OCI-LY1 (cell line): Measurements from ENCODE around the gene TOP1.

ENCODE experiments used
- H2AFZ ChIP-seq: fragments of 200-600 bp; sonication (generic), shearing (Covaris generic); 2 replicates; pipeline ENCODE4 v1.6.0; 2014; ENCODE audit warnings: antibody characterized with exemption, mild to moderate bottlenecking, low read length
- H3F3A ChIP-seq: fragments of 200-600 bp; sonication (generic), shearing (Covaris generic); 2 replicates; pipeline ENCODE4 v1.6.0; 2014; ENCODE audit warnings: mild to moderate bottlenecking, antibody characterized with exemption, low read length, moderate library complexity; ENCODE audit not compliant: insufficient read depth
- H3K27ac ChIP-seq: fragments of 200-600 bp; sonication (generic); 2 replicates; pipeline ENCODE4 v1.5.1; 2014; ENCODE audit warnings: low read length, mixed run types, mild to moderate bottlenecking, low read depth; ENCODE audit not compliant: poor library complexity, severe bottlenecking
- H3K27me3 ChIP-seq: fragments of 200-600 bp; sonication (generic); 2 replicates; pipeline ENCODE4 v1.6.0; 2014; ENCODE audit warnings: antibody characterized with exemption, mild to moderate bottlenecking, low read length, moderate library complexity; ENCODE audit not compliant: insufficient read depth
- H3K36me3 ChIP-seq: fragments of 200-600 bp; sonication (generic); 2 replicates; pipeline ENCODE4 v1.6.1; 2014; ENCODE audit warnings: mild to moderate bottlenecking, antibody characterized with exemption, low read length, moderate library complexity, mixed read lengths; ENCODE audit not compliant: insufficient read depth
- H3K4me1 ChIP-seq: fragments of 200-600 bp; sonication (generic); 2 replicates; pipeline ENCODE4 v1.5.1; 2014; ENCODE audit warnings: mild to moderate bottlenecking, low read length, moderate library complexity; ENCODE audit not compliant: insufficient read depth, severe bottlenecking
- H3K4me2 ChIP-seq: fragments of 200-600 bp; sonication (generic), shearing (Covaris generic); 2 replicates; pipeline ENCODE4 v1.6.1; 2014; ENCODE audit warnings: low read length
- H3K4me3 ChIP-seq: fragments of 200-600 bp; sonication (generic); 2 replicates; pipeline ENCODE4 v1.5.1; 2014; ENCODE audit warnings: low read length, low read depth, mild to moderate bottlenecking, mixed read lengths; ENCODE audit not compliant: poor library complexity, severe bottlenecking
- H3K79me2 ChIP-seq: fragments of 200-600 bp; shearing (Covaris generic); 2 replicates; pipeline ENCODE4 v1.6.1; 2016; ENCODE audit warnings: mixed run types, low read length, mixed read lengths; ENCODE audit not compliant: insufficient read depth
- H3K9ac ChIP-seq: fragments of 200-600 bp; sonication (generic), shearing (Covaris generic); 2 replicates; pipeline ENCODE4 v1.6.1; 2014; ENCODE audit warnings: mild to moderate bottlenecking, low read length, mixed read lengths
- H3K9me2 ChIP-seq: fragments of 200-600 bp; sonication (generic), shearing (Covaris generic); 2 replicates; pipeline ENCODE4 v1.6.1; 2014; ENCODE audit warnings: low read depth, mild to moderate bottlenecking, low read length, mixed read lengths
- H3K9me3 ChIP-seq: fragments of 200-600 bp; shearing (Covaris generic); 2 replicates; pipeline ENCODE4 v1.6.1; 2014; ENCODE audit warnings: low read length, mixed read lengths
- H4K20me1 ChIP-seq: fragments of 200-600 bp; sonication (generic), shearing (Covaris generic); 2 replicates; pipeline ENCODE4 v1.6.0; 2016; ENCODE audit warnings: mild to moderate bottlenecking, low read length; ENCODE audit not compliant: insufficient read depth
- EZH2 ChIP-seq: fragments of 200-600 bp; sonication (generic), shearing (Covaris generic); IDR thresholded peaks from 2 replicates; pipeline ENCODE4 v1.8.0; 2017; ENCODE audit warnings: borderline replicate concordance, mixed run types, mild to moderate bottlenecking, antibody characterized with exemption, low read length, moderate library complexity, mixed read lengths
- TF ChIP-seq, protein P1 (sequence below): fragments of 200-600 bp; sonication (generic), shearing (Covaris generic); IDR thresholded peaks from 2 replicates; pipeline ENCODE4 v1.5.1; 2017; ENCODE audit warnings: mild to moderate bottlenecking, antibody characterized with exemption, low read length, moderate library complexity, mixed read lengths

TOP1 gene

DNA sequence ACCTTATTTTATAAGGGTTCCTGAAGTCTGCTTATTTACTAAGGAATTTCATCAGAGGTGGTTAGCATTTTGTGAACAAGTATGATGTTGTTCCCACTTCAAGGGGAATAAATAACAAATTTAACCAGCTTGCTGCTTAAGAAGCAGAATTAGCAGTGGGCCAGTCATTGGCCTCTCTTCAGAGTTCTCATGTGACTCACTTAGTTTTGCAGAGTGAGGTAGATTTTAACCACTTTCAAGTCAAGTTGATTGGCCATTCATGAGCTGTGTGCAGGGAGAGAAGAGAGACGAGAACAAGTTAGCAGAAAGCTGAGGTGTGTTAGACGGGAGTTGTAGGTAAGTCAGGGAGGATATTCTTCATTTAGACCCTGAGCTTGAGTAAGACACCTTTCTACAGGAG lies 18.1 kb downstream of the TOP1 start:
- H4K20me1 ChIP-seq = 0 out of 2 replicates have a peak, but pooled peaks cover 2% of the 10 kb centered on the region
- H3K36me3 ChIP-seq = peaks cover 24% of the 10 kb centered on the region

DNA sequence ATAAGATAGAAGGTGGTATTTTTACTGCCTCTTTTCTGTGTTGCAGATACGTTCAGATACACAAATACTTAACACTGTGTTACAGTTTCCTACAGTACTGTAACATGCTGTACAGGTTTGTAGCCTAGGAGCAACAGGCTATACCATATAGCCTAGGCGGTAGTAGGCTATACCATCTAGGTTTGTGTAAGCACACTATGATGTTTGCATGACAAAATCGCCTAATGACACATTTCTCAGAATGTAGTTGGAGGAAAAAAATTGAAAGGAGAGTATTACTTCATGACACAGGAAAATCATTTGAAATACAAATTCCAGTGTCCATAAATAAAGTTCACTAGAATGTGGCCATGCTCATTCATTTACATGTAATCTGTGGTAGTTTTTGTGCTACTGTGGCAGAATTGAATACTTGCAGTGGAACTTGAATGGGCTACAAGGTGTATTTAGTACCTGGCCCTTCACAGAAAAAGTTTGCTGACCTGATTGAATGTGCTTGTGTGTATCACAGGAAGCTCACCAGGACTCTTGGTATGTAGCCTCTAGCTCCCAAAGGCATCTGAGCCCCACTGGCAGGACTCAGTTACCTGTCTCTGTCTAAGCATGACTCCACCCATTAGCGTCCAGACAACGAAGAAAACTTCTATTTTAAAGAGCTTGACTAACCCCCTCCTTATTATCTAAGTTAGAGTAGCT lies 18.8 kb downstream of the TOP1 start:
- Histone ChIP-seq H3K4me1 (peaks cover 94% of the 10 kb centered on the region), H3K36me3 (peaks cover 24% of the 10 kb centered on the region), H3K4me2 (peak overlapping the region; percentile 62), H3K9me3 (no peaks in the 10 kb centered on the region), H3K9me2 (no peaks in the 10 kb centered on the region), H3K9ac (peak overlapping the region; percentile 27; the same call in 1 of the 2 replicates), H3K4me3 (peak overlapping the region; percentile 29), H3K27me3 (no peaks in the 10 kb centered on the region), H3F3A (no peaks in the 10 kb centered on the region; the same call in 1 of the 2 replicates), H3K79me2 (peaks cover 100% of the 10 kb centered on the region), H2AFZ (no peak overlapping the region), H4K20me1 (0 out of 2 replicates have a peak, but pooled peaks cover 2% of the 10 kb centered on the region), H3K27ac (peak overlapping the region; percentile 74)
- TF ChIP-seq, protein P1, sequence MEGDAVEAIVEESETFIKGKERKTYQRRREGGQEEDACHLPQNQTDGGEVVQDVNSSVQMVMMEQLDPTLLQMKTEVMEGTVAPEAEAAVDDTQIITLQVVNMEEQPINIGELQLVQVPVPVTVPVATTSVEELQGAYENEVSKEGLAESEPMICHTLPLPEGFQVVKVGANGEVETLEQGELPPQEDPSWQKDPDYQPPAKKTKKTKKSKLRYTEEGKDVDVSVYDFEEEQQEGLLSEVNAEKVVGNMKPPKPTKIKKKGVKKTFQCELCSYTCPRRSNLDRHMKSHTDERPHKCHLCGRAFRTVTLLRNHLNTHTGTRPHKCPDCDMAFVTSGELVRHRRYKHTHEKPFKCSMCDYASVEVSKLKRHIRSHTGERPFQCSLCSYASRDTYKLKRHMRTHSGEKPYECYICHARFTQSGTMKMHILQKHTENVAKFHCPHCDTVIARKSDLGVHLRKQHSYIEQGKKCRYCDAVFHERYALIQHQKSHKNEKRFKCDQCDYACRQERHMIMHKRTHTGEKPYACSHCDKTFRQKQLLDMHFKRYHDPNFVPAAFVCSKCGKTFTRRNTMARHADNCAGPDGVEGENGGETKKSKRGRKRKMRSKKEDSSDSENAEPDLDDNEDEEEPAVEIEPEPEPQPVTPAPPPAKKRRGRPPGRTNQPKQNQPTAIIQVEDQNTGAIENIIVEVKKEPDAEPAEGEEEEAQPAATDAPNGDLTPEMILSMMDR = no peak
- no peak for TF ChIP-seq EZH2

More for the DNA sequence above, 18.1 kb downstream of the TOP1 start:
- peak overlapping the region; percentile 62 for H3K4me2 ChIP-seq
- no peak for TF ChIP-seq EZH2
- TF ChIP-seq, protein P1 = no peak
- H2AFZ ChIP-seq = no peak overlapping the region
- H3K9ac ChIP-seq = peak overlapping the region; percentile 27; the same call in 1 of the 2 replicates
- no peaks in the 10 kb centered on the region for H3K9me3 ChIP-seq
- peak overlapping the region; percentile 74 for H3K27ac ChIP-seq
- H3K9me2 ChIP-seq = no peaks in the 10 kb centered on the region
- H3K79me2 ChIP-seq = peaks cover 100% of the 10 kb centered on the region
- peaks cover 97% of the 10 kb centered on the region for H3K4me1 ChIP-seq
- peak overlapping the region; percentile 29 for H3K4me3 ChIP-seq
- no peaks in the 10 kb centered on the region; the same call in 1 of the 2 replicates for H3F3A ChIP-seq
- no peaks in the 10 kb centered on the region for H3K27me3 ChIP-seq

DNA sequence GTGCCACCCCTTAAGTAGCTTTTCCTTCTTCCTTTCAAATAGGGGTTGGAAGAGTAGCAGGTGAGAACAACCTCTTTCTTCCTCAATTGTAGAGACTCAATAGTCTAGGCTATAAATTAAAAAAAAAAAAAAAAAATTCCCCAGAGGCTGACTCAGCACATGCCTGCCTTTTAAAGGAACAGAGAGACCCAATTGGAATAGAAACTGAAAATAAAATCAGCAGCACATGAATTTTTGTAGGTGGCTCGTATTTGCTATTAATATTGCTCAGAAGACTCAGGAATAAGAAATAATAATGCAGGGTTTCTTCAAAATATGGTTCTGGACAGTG lies 19.3 kb downstream of the TOP1 start:
- Histone ChIP-seq H4K20me1 (0 out of 2 replicates have a peak, but pooled peaks cover 2% of the 10 kb centered on the region), H3K9me3 (no peaks in the 10 kb centered on the region; the same call in 1 of the 2 replicates), H3K9me2 (no peaks in the 10 kb centered on the region), H2AFZ (no peak overlapping the region), H3K36me3 (peaks cover 23% of the 10 kb centered on the region), H3K9ac (peak overlapping the region; percentile 30), H3K4me2 (peak overlapping the region; percentile 62), H3F3A (no peaks in the 10 kb centered on the region; the same call in 1 of the 2 replicates), H3K79me2 (peaks cover 100% of the 10 kb centered on the region), H3K27me3 (no peaks in the 10 kb centered on the region), H3K4me3 (peak overlapping the region; percentile 29), H3K4me1 (peaks cover 88% of the 10 kb centered on the region), H3K27ac (peak overlapping the region; percentile 74)
- no peak for TF ChIP-seq EZH2
- TF ChIP-seq, protein P1 = no peak
